ENCODE results near the gene NPW. TPM values are rescaled to one million over a fixed set of nuclear protein-coding genes. Genes with fewer than 3 reads are reported as not detected.

The NPW gene
- total and polyA plus RNA-seq, 2 experiments from 2014 or later: 3.0 TPM; not detected in 1

- Histone ChIP-seq H3K4me1 (ENCODE audit: insufficient read depth) (no peaks in the 10 kb centered on the region), H3K4me3 (no peak overlapping the region), H3K27me3 (replicated peaks; ENCODE audit: insufficient read depth) (no peaks in the 10 kb centered on the region; the same call in 1 of the 2 replicates), H3K4me2 (ENCODE audit: unreplicated experiment) (no peak overlapping the region), H3K79me2 (ENCODE audit: insufficient read depth) (no peaks in the 10 kb centered on the region), H3K9ac (no peak overlapping the region), H3K9me3 (ENCODE audit: low read depth) (no peaks in the 10 kb centered on the region), H2AFZ (no peak overlapping the region), H3F3A (ENCODE audit: insufficient read depth) (no peaks in the 10 kb centered on the region), H4K20me1 (ENCODE audit: insufficient read depth) (no peaks in the 10 kb centered on the region), H3K36me3 (ENCODE audit: low read depth) (no peaks in the 10 kb centered on the region), H3K27ac (no peak overlapping the region), H3K9me2 (ENCODE audit: insufficient read depth) (no peaks in the 10 kb centered on the region)
- no peak for DNase-seq
- TF ChIP-seq EZH2 (IDR thresholded peaks at IDR 0.05; ENCODE audit: insufficient read depth, poor library complexity, severe bottlenecking): no peak
- no peak for TF ChIP-seq EZH2phosphoT487 (IDR thresholded peaks at IDR 0.05; ENCODE audit: insufficient read depth, low read depth)
- in situ Hi-C loops (cut with MboI): loop anchor here (10.0 kb wide), 1 partner anchor 120 kb away; the partner anchor contains the start of gene RAB26
- 91 to 95% methylated on average over 12 to 14 of the region's 14 CpGs for WGBS, 2 experiments (ENCODE audit: low coverage in 1 of 2, low lambda C conversion rate in 2 of 2, missing lambda C conversion rate in 2 of 2)
Measured at GRCh38 chr16:2025251-2025650, 5.7 kb downstream of the NPW start.

GRCh38 chr16:2025878-2026460 lies 6.4 kb downstream of the NPW start:
- H3K4me3 ChIP-seq: no peak overlapping the region
- 92 to 94% methylated on average over 16 of the region's 16 CpGs for WGBS, 2 experiments (ENCODE audit: low coverage in 1 of 2, low lambda C conversion rate in 2 of 2, missing lambda C conversion rate in 2 of 2)

DNA sequence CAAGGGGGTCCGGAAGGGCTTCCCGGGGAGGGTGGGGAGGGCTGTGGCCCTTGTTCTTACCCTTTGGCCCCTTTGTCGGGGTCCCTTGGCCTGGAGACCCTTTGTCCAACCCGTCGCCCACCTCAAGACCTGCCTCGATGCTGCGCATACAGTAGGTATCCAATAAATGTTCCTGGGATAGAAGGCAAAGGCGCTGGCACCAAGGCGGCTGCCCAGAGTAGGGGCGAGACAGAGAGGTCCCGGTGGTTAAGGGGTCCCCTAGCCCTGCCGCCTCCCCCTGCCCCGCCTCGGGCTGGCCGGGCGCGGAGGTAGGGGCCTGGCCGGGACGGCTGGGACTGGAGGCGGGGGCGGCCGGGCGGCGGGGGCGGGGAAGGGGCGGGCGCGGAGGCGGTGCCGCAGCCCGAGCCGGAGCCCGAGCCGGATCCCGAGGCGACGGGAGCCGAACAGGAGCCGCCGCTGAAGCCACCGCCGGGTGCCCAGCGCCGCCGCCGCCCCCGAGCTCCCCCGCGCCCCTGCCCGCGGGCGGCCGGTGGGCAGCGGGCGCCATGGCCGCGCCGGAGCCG lies 7.0 kb downstream of the NPW start, which contains the start of gene NHERF2:
Gene NHERF2, plus strand, starts transcription at position 442 of the 563 bp plus-strand sequence. Its CDS starts 104 bp downstream, at position 546.
- Histone ChIP-seq H3K79me2 (ENCODE audit: insufficient read depth) (no peaks in the 10 kb centered on the region), H3K27ac (no peak within 1 kb of the TSS), H3K4me3 (peak within 1 kb of the TSS; percentile 73), H3K9me2 (ENCODE audit: insufficient read depth) (no peaks in the 10 kb centered on the region), H3K4me2 (ENCODE audit: unreplicated experiment) (peak within 1 kb of the TSS; percentile 77), H3K4me1 (ENCODE audit: insufficient read depth) (no peaks in the 10 kb centered on the region), H3K36me3 (ENCODE audit: low read depth) (no peaks in the 10 kb centered on the region), H4K20me1 (ENCODE audit: insufficient read depth) (no peaks in the 10 kb centered on the region), H3K9ac (peak within 1 kb of the TSS; percentile 46), H3K27me3 (replicated peaks; ENCODE audit: insufficient read depth) (no peaks in the 10 kb centered on the region), H3F3A (ENCODE audit: insufficient read depth) (no peaks in the 10 kb centered on the region), H3K9me3 (ENCODE audit: low read depth) (no peaks in the 10 kb centered on the region), H2AFZ (peak within 1 kb of the TSS; percentile 61)
- TF ChIP-seq EZH2phosphoT487 (IDR thresholded peaks at IDR 0.05; ENCODE audit: insufficient read depth, low read depth): no peak
- TF ChIP-seq EZH2 (IDR thresholded peaks at IDR 0.05; ENCODE audit: insufficient read depth, poor library complexity, severe bottlenecking): no peak
- in situ Hi-C loops (cut with MboI): loop anchor here (10.0 kb wide), 1 partner anchor 118 kb away; the partner anchor contains the start of gene RAB26
- 9 to 50% methylated on average over 11 to 49 of the region's 59 CpGs for WGBS, 2 experiments (ENCODE audit: low coverage in 1 of 2, low lambda C conversion rate in 2 of 2, missing lambda C conversion rate in 2 of 2)
- peak; percentile 53 for DNase-seq

More at GRCh38 chr16:2025878-2026460, 6.4 kb downstream of the NPW start:
- H3K9ac ChIP-seq: no peak overlapping the region
- no peaks in the 10 kb centered on the region; the same call in 1 of the 2 replicates for H3K27me3 ChIP-seq (replicated peaks; ENCODE audit: insufficient read depth)
- H3K9me2 ChIP-seq (ENCODE audit: insufficient read depth): no peaks in the 10 kb centered on the region
- H4K20me1 ChIP-seq (ENCODE audit: insufficient read depth): no peaks in the 10 kb centered on the region
- TF ChIP-seq EZH2 (IDR thresholded peaks at IDR 0.05; ENCODE audit: insufficient read depth, poor library complexity, severe bottlenecking) (no peak), EZH2phosphoT487 (IDR thresholded peaks at IDR 0.05; ENCODE audit: insufficient read depth, low read depth) (no peak)
- H3K27ac ChIP-seq: no peak overlapping the region
- in situ Hi-C loops (cut with MboI): loop anchor here (10.0 kb wide), 1 partner anchor 119 kb away; the partner anchor contains the start of gene RAB26
- H3K36me3 ChIP-seq (ENCODE audit: low read depth): no peaks in the 10 kb centered on the region
- no peak for DNase-seq
- no peak overlapping the region for H2AFZ ChIP-seq
- no peaks in the 10 kb centered on the region for H3F3A ChIP-seq (ENCODE audit: insufficient read depth)
- no peaks in the 10 kb centered on the region for H3K79me2 ChIP-seq (ENCODE audit: insufficient read depth)
- no peak overlapping the region for H3K4me2 ChIP-seq (ENCODE audit: unreplicated experiment)
- no peaks in the 10 kb centered on the region for H3K9me3 ChIP-seq (ENCODE audit: low read depth)
- H3K4me1 ChIP-seq (ENCODE audit: insufficient read depth): no peaks in the 10 kb centered on the region

DNA sequence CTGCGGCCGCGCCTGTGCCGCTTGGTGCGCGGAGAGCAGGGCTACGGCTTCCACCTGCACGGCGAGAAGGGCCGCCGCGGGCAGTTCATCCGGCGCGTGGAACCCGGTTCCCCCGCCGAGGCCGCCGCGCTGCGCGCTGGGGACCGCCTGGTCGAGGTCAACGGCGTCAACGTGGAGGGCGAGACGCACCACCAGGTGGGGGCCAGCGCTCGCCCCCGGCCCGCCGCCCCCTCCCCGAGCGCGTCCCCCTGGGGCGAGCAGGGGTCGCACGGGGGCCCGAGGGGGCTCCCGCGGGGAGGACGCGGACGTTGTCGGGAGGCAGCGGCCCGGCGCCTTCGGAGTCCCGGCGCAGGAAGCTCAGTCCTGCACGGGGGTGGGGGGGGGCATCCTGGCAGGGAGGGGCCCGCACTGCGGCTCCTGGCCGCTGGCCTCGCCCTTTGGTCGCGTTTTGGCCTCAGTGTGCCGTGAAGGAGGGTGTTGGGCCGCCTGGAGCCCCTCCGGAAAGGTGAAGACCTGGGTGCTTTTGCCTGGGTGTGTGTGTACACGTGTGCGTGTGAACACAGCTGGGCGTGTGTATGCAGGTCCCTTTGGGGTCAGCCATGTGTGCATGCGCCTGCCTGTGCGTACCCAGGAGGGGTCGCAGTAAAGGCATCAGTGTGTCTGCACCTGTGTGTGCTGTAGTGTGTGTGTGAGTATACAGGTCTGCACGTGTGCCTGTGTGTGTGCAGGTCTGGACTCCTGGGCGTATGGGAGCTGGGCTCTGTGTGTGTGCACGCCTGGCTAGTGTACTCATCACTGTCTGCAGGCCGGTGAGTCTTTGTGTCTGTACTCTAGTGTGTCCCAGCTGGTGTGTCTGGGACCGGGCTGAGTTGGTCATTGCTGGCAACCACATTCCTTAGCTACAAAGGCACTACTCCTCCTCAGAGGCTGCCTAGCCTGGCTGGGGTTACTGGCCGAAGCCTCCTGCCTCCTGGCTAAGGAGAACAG lies 7.7 kb downstream of the NPW start:
- peak; percentile 72 for DNase-seq
- 8 to 11% methylated on average over 28 to 41 of the region's 76 CpGs for WGBS, 2 experiments (ENCODE audit: low coverage in 1 of 2, low lambda C conversion rate in 2 of 2, missing lambda C conversion rate in 2 of 2)
- H3F3A ChIP-seq (ENCODE audit: insufficient read depth): no peaks in the 10 kb centered on the region
- H3K4me2 ChIP-seq (ENCODE audit: unreplicated experiment): peak overlapping the region; percentile 77
- no peaks in the 10 kb centered on the region for H4K20me1 ChIP-seq (ENCODE audit: insufficient read depth)
- no peak for TF ChIP-seq EZH2 (IDR thresholded peaks at IDR 0.05; ENCODE audit: insufficient read depth, poor library complexity, severe bottlenecking)
- no peak for TF ChIP-seq EZH2phosphoT487 (IDR thresholded peaks at IDR 0.05; ENCODE audit: insufficient read depth, low read depth)
- in situ Hi-C loops (cut with MboI): loop anchor here (10.0 kb wide), 1 partner anchor 117 kb away; the partner anchor contains the start of gene RAB26
- H3K27ac ChIP-seq: no peak overlapping the region
- no peaks in the 10 kb centered on the region for H3K36me3 ChIP-seq (ENCODE audit: low read depth)
- H3K9ac ChIP-seq: peak overlapping the region; percentile 46
- H3K79me2 ChIP-seq (ENCODE audit: insufficient read depth): no peaks in the 10 kb centered on the region
- no peaks in the 10 kb centered on the region for H3K27me3 ChIP-seq (replicated peaks; ENCODE audit: insufficient read depth)
- H3K9me2 ChIP-seq (ENCODE audit: insufficient read depth): no peaks in the 10 kb centered on the region
- peak overlapping the region; percentile 61 for H2AFZ ChIP-seq
- no peaks in the 10 kb centered on the region for H3K9me3 ChIP-seq (ENCODE audit: low read depth)
- H3K4me1 ChIP-seq (ENCODE audit: insufficient read depth): no peaks in the 10 kb centered on the region
- peak overlapping the region; percentile 73 for H3K4me3 ChIP-seq

All from GM23248 (cell line).